RWPE1 (cell line): ENCODE data around the gene KRTAP16-1.

ENCODE experiments used
- CTCF ChIA-PET: fragments of 350-600 bp; sonication (Branson Sonifier 250); formaldehyde crosslinking; extraction: SDS; loops from one replicate; lab custom pipeline; 2021; lab: Yijun Ruan, JAX
- POLR2A ChIA-PET: fragments of 400-600 bp; formaldehyde crosslinking; extraction: SDS; loops from one replicate; lab custom pipeline; 2020; ENCODE audit warnings: antibody characterized with exemption; ENCODE audit not compliant: low non-redundant PET; lab: Yijun Ruan, JAX
- DNase-seq: peaks from one replicate; pipeline ENCODE4 v3.0.0; 2012; ENCODE audit warnings: low spot score
- H3K27ac ChIP-seq: fragments of 450-650 bp; 2 replicates; pipeline ENCODE4 v1.5.1; 2017
- CTCF ChIP-seq: fragments of 450-650 bp; conservative IDR thresholded peaks from 2 replicates; pipeline ENCODE4 v1.5.1; 2017; ENCODE audit warnings: low read depth, mild to moderate bottlenecking

KRTAP16-1 gene

DNA sequence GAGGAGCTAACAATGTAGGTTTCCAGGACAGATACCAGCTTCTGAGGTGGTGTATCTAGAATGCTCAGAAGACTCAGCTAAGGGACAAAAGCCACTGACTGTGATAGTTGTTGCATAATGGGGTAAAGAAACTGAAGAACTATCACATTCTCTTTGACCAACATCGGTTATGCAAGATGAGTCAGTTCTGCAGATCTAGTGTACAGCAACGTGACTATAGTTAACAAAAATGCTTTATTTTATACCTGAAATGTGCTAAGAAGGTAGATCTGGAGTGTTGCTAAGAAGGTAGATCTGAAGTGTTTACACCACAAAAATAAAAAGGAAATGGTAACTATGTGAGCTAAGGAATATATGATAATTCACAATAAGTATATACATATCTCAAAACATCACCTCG, 41.4 kb downstream of the KRTAP16-1 start:
- ChIA-PET CTCF (no interaction called here), POLR2A (no interaction called here)
- no peak for DNase-seq
- TF ChIP-seq CTCF, result no peak
- no peak overlapping the region for H3K27ac ChIP-seq

GRCh38 chr17:41265078-41265477, 44.0 kb downstream of the KRTAP16-1 start, which contains the start of gene KRTAP9-6:
Gene KRTAP9-6, plus strand, starts transcription at chr17:41265378. Its CDS starts 0 bp downstream, at chr17:41265378.
- DNase-seq, result no peak
- H3K27ac ChIP-seq, result no peak within 1 kb of the TSS
- no peak for TF ChIP-seq CTCF
- POLR2A ChIA-PET, result no interaction called here
- CTCF ChIA-PET, result no interaction called here

DNA sequence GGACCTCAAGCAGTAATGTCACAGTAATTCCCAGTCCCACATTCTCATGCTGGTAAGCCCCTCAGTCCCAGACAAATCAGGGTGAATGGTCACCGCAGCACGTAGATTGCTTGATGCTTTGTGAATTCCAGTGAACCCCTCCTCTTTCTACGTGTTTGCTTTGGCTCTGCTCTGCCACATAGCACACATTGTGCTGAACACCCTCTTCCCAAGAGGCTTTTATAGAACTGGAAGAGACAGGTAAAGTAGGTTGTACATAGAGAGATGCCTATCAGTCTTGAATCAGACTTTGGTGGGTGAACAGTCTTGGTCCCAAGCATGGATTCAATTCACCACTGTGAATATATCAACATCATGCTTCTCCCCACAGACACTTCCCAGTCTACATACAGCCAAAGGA, 44.5 kb downstream of the KRTAP16-1 start:
- no peak for DNase-seq
- no peak for TF ChIP-seq CTCF
- ChIA-PET POLR2A (no interaction called here), CTCF (no interaction called here)
- H3K27ac ChIP-seq, result no peak overlapping the region

DNA sequence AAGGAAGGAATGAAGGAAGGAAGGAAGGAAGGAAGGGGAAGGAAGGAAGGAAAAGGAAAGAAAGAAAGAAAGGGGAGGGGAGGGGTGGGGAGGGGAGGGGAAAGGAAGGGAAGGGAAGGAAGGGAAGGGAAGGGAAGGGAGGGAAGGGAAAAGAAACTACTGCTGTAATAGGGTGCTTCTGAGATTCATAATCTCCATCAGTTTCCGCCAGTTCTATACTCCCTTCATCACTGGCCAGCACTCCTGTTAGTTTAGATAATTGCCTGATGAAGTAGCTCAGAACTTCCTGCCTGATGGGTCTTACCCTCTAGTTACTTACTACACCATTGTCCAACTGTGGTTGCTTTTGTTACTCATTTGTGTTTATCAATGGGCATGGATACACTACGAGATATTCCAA, 45.9 kb downstream of the KRTAP16-1 start:
- POLR2A ChIA-PET, result no interaction called here
- CTCF ChIA-PET, result no interaction called here

GRCh38 chr17:41258406-41258805, 50.7 kb downstream of the KRTAP16-1 start:
- CTCF ChIA-PET, result no interaction called here
- no peak overlapping the region for H3K27ac ChIP-seq
- no peak for TF ChIP-seq CTCF
- DNase-seq, result no peak
- POLR2A ChIA-PET, result no interaction called here

More for the DNA sequence above, 45.9 kb downstream of the KRTAP16-1 start:
- H3K27ac ChIP-seq, result no peak overlapping the region
- no peak for DNase-seq
- TF ChIP-seq CTCF, result no peak
